Prostate gland (tissue), 2 donors: Measurements from ENCODE around the gene ACSM3. TPM values are rescaled to one million over a fixed set of nuclear protein-coding genes. Genes with fewer than 3 reads are reported as not detected.
A peak's percentile ranks its signal among the peaks of the same experiment; 100 is the strongest.

Experiments
- DNase-seq: peaks from one replicate; pipeline ENCODE4 v3.0.0-alpha.2; 2019; ENCODE audit warnings: low spot score
- H3K27ac ChIP-seq, 2 donors: fragments of 200-600 bp; sonication (generic); 2 replicates each; pipeline ENCODE4 v1.5.1; 2017 to 2019
- H3K27me3 ChIP-seq: fragments of 200-600 bp; sonication (generic); replicated peaks from 2 replicates; pipeline ENCODE4 v1.5.1; 2019; ENCODE audit not compliant: insufficient read depth
- H3K36me3 ChIP-seq, 2 donors: fragments of 200-600 bp; sonication (generic); 1 replicate in 1 of 2; 2 replicates in 1 of 2; pipeline versions ENCODE4 v1.5.1 to v1.8.1; 2017 to 2019
- H3K4me1 ChIP-seq: fragments of 200-600 bp; sonication (generic); replicated peaks from 2 replicates; pipeline ENCODE4 v1.5.1; 2019
- H3K4me3 ChIP-seq, 2 donors: fragments of 200-600 bp; sonication (generic); 2 replicates each; pipeline ENCODE4 v1.5.1; 2017 to 2019
- H3K9me3 ChIP-seq: fragments of 200-600 bp; sonication (generic); 2 replicates; pipeline ENCODE4 v1.5.1; 2017
- POLR2A ChIP-seq: fragments of 450-650 bp; IDR thresholded peaks from one replicate; pipeline ENCODE4 v1.6.1; 2016; ENCODE audit warnings: antibody characterized with exemption, mild to moderate bottlenecking
- POLR2AphosphoS5 ChIP-seq: sonication (generic); formaldehyde crosslinking; IDR thresholded peaks from one replicate; pipeline ENCODE4 v1.6.1; 2017; ENCODE audit warnings: antibody characterized with exemption
- WGBS: methylation state at CpG from one replicate; pipeline ENCODE4 v1.1.5; 2018; 5-methylcytosine and 5-hydroxymethylcytosine counted together
- intact Hi-C: fragments of 100-400 bp; cut with DNase I; formaldehyde crosslinking; loops from one replicate; pipeline ENCODE4 v1.14.2; 2022
- total RNA-seq, 2 donors: library from RNA; depleted of rRNA; stranded (reverse); fragments of >200 nt; gene quantifications; one replicate each; pipeline ENCODE4 v1.1.0, GENCODE V29; 2016
- TF ChIP-seq, protein P1 (sequence below), 4 experiments: fragments of 200-600 bp in 2 of 4; fragments of 450-650 bp in 2 of 4; sonication (generic) in 2 of 4; IDR thresholded peaks; 1 replicate in 3 of 4; 2 replicates in 1 of 4; pipeline ENCODE4 v1.5.1; 2016 to 2019; ENCODE audit warnings: antibody characterized with exemption in 4 of 4, mild to moderate bottlenecking in 2 of 4, moderate library complexity in 2 of 4

Gene ACSM3
- total RNA-seq, 2 donors from 2014 or later = 65.9 to 99.6 TPM

DNA sequence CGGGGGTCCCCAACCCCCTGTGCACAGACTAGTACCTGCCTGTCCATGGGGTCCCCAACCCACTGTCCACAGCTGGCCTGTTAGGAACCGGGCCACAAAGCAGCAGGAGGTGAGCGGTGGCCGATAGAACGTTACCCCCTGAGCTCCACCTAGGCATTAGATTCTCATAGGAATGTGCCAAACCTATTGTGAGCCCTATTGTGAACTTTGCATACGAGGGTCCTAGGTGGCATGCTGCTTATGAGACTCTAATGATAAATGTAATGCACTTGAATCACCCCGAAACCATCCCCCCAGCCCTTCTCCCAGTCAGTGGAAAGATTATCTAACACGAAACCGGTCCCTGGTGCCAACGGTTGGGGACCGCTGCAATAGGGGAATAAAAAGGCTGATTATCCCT, 44.0 kb downstream of the ACSM3 start:
- Histone ChIP-seq H3K27me3 (no peaks in the 10 kb centered on the region), H3K27ac (no peak overlapping the region), H3K9me3 (no peaks in the 10 kb centered on the region), H3K4me1 (peaks cover 9% of the 10 kb centered on the region), H3K36me3 (no peaks in the 10 kb centered on the region), H3K4me3 (no peak overlapping the region)
- no peak for DNase-seq
- 95% methylated on average over 11 of the region's 11 CpGs for WGBS
- TF ChIP-seq POLR2AphosphoS5 = no peak
- TF ChIP-seq, protein P1, sequence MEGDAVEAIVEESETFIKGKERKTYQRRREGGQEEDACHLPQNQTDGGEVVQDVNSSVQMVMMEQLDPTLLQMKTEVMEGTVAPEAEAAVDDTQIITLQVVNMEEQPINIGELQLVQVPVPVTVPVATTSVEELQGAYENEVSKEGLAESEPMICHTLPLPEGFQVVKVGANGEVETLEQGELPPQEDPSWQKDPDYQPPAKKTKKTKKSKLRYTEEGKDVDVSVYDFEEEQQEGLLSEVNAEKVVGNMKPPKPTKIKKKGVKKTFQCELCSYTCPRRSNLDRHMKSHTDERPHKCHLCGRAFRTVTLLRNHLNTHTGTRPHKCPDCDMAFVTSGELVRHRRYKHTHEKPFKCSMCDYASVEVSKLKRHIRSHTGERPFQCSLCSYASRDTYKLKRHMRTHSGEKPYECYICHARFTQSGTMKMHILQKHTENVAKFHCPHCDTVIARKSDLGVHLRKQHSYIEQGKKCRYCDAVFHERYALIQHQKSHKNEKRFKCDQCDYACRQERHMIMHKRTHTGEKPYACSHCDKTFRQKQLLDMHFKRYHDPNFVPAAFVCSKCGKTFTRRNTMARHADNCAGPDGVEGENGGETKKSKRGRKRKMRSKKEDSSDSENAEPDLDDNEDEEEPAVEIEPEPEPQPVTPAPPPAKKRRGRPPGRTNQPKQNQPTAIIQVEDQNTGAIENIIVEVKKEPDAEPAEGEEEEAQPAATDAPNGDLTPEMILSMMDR (IDR thresholded peaks at IDR 0.05) = no peak
- TF ChIP-seq POLR2A = no peak
- intact Hi-C loops = loop anchor here (5.0 to 10.0 kb wide), 3 partner anchors 44 to 277 kb away; no protein-coding TSS in a partner anchor

DNA sequence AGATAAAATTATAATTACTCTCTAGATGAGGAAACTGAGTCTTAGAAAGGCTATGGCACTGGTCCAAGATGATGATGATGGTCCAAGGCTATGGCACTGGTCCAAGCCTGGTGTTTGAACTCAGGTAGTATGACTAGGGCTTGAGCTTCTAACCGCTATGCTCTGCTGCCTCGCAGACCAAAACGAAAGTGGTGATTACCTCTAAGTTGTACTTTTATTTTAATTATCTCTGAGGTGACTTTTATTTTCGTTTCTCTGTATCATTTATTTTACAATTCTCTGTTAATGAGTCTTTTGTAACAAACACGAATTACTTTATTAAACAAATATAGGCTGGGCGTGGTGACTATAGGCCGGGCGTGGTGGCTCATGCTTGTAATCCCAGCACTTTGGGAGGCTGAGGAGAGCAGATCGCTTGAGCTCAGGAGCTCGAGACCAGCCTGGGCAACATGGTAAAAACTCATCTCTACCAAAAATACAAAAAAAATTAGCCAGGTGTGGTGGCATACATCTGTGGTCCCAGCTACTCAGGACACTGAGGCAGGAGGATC, 48.1 kb downstream of the ACSM3 start:
- Histone ChIP-seq H3K27ac (no peak overlapping the region), H3K4me3 (no peak overlapping the region), H3K27me3 (no peaks in the 10 kb centered on the region), H3K9me3 (no peaks in the 10 kb centered on the region), H3K4me1 (no peaks in the 10 kb centered on the region), H3K36me3 (no peaks in the 10 kb centered on the region)
- DNase-seq = no peak
- TF ChIP-seq, protein P1 (IDR thresholded peaks at IDR 0.05) = no peak
- TF ChIP-seq POLR2A = no peak
- no peak for TF ChIP-seq POLR2AphosphoS5
- intact Hi-C loops = no loop called here
- WGBS = 89% methylated on average over 10 of the region's 10 CpGs

DNA sequence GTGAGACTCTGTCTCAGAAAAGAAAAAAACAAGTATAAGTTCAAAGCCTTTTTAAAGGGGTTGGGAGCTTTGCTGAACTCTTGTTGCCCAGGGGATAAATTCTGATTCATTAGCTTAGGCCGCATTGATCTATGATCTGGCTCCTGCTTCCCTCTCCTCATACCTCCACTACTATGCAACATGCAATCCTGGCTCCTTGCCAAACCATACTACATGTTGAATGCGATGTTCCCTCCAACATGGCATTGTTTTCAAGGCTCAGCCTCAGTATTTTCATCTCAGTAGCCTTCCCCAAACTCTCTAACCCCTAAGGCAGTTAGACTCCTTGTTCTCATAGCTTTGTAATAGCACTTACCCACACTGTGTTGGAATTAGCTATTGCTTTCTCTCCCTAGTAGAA, 48.7 kb downstream of the ACSM3 start:
- no peaks in the 10 kb centered on the region for H3K9me3 ChIP-seq
- no peak for DNase-seq
- no peak overlapping the region for H3K4me3 ChIP-seq
- WGBS = 74% methylated on average over 2 of the region's 2 CpGs
- no peaks in the 10 kb centered on the region for H3K27me3 ChIP-seq
- H3K36me3 ChIP-seq = no peaks in the 10 kb centered on the region
- intact Hi-C loops = no loop called here
- no peak overlapping the region for H3K27ac ChIP-seq
- no peaks in the 10 kb centered on the region for H3K4me1 ChIP-seq
- TF ChIP-seq, protein P1 (IDR thresholded peaks at IDR 0.05) = no peak

DNA sequence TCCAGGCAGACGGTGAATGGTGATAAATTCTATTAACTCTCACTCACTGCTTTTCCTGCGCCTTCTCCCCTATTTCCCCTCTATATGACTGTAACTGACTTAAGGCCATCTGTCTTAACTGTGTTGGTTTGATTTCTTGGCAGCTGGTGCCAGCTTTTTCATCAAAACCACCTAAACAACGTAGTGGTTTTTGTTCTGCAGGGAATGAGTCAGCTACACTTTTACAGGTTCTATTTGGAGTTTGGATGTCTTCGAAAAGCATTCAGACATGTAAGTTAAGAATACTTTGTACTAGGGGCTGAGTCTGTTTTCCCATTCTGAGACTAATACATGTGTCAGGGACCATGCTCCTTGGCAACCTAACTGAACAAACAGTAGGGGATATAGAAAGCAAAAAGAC, 51.0 kb downstream of the ACSM3 start:
- intact Hi-C loops = no loop called here
- 17% methylated on average over 4 of the region's 4 CpGs for WGBS
- no peak for DNase-seq
- Histone ChIP-seq H3K4me1 (no peaks in the 10 kb centered on the region), H3K4me3 (no peak overlapping the region), H3K36me3 (no peaks in the 10 kb centered on the region), H3K9me3 (no peaks in the 10 kb centered on the region), H3K27ac (no peak overlapping the region), H3K27me3 (no peaks in the 10 kb centered on the region)
- TF ChIP-seq, protein P1 (IDR thresholded peaks at IDR 0.05) = no peak
- peak; percentile 22 for TF ChIP-seq POLR2AphosphoS5

DNA sequence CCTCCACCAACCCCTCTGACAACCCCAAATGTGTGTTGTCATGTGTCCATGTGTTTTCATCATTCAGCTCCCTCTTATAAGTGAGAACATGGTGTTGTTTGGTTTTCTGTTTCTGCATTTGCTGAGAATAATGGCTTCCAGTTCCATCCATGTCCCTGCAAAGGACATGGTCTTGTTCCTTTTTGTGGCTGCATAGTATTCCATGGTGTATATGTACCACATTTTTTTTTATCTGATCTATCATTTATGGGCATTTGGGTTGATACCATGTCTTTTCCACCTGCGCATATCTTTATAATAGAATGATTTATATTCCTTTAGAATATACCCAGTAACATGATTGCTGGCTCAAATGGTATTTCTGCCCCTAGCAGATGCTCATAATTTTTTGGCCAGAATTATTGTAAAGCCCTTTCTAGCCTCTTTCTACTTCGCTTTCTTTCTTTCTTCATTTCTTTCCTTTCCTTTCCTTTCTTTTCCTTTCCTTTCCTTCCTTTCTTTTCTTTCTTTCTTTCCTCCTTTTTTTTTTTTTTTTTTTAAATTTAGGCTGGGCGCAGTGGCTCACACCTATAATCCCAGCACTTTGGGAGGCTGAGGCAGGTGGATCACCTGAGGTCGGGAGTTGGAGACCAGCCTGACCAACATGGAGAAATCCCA, 55.2 kb downstream of the ACSM3 start:
- H3K4me3 ChIP-seq = no peak overlapping the region

More for the DNA sequence above, 55.2 kb downstream of the ACSM3 start:
- no peak overlapping the region for H3K27ac ChIP-seq
- DNase-seq = no peak
- no peaks in the 10 kb centered on the region for H3K4me1 ChIP-seq
- intact Hi-C loops = no loop called here
- no peaks in the 10 kb centered on the region for H3K36me3 ChIP-seq
- TF ChIP-seq POLR2A = no peak
- TF ChIP-seq, protein P1 (IDR thresholded peaks at IDR 0.05) = no peak
- no peak for TF ChIP-seq POLR2AphosphoS5
- WGBS = 94% methylated on average over 4 of the region's 4 CpGs
- H3K9me3 ChIP-seq = no peaks in the 10 kb centered on the region
- H3K27me3 ChIP-seq = no peaks in the 10 kb centered on the region
